Left kidney (tissue), 2 donors: ENCODE data around the gene C10orf62. TPM values are rescaled to one million over a fixed set of nuclear protein-coding genes. Genes with fewer than 3 reads are reported as not detected.
"Not testable (repeated sequence)": the region's sequence is repeated elsewhere in the genome, so short reads cannot be mapped to it uniquely, and the experiment has no call there.

Experiments
- DNase-seq: peaks from one replicate; pipeline ENCODE4 v3.0.0-alpha.2; 2013
- polyA plus RNA-seq: library from polyadenylated mRNA; unstranded; fragments of 120-200 nt; gene quantifications from one replicate; pipeline ENCODE4 v1.2.1, GENCODE V29; 2013; ENCODE audit not compliant: insufficient read length

Gene C10orf62
- polyA plus RNA-seq, 1 donor = 1.1 TPM

GRCh38 chr10:97564776-97565175 lies 24.7 kb upstream of the C10orf62 start:
- no peak for DNase-seq

DNA sequence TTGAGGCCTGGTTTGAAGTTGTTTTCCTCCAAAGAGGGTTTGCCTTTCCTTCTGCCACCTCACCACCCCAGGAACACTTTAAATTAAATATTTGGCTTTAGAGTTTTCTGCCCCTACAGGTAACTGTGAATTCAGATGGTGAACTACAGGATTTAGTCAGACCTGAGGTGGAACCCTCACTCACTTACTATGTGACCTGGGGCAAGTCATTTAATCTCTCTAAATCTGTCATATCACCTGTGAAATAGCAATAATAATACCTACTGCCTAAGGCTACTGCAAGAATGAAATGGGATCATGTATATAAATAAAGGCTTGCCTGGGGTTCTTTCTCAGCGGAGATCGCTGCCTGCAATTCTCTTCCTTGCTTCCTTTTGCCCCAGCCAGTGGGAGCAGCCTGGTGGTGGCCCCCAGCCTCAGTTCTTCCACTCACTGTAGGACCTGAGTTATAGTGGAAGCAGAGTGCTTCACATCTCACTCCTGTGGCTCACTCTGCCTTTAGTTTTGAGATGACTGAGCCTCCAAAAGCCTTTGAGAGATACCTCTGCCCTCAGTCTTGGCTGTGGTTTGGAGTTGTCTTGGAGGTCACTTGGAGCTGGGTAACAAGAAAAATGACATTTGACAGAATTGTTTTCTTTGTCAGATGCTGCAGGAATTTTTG lies 23.1 kb upstream of the C10orf62 start:
- no peak for DNase-seq

DNA sequence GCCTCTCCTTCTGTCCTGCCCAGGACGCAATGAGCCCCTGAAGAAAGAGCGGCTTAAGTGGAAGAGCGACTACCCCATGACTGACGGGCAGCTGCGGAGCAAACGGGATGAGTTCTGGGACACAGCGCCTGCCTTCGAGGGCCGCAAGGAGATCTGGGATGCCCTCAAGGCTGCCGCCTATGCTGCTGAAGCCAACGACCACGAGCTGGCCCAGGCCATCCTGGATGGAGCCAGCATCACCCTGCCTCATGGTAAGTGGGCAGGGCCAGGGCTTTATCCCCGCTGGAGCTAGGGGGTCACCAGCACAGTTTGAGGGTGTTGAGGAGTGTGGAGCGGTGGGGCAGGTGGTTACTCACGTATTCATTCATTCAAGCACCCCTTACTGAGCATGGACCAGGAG lies 21.6 kb upstream of the C10orf62 start:
- DNase-seq = no peak

DNA sequence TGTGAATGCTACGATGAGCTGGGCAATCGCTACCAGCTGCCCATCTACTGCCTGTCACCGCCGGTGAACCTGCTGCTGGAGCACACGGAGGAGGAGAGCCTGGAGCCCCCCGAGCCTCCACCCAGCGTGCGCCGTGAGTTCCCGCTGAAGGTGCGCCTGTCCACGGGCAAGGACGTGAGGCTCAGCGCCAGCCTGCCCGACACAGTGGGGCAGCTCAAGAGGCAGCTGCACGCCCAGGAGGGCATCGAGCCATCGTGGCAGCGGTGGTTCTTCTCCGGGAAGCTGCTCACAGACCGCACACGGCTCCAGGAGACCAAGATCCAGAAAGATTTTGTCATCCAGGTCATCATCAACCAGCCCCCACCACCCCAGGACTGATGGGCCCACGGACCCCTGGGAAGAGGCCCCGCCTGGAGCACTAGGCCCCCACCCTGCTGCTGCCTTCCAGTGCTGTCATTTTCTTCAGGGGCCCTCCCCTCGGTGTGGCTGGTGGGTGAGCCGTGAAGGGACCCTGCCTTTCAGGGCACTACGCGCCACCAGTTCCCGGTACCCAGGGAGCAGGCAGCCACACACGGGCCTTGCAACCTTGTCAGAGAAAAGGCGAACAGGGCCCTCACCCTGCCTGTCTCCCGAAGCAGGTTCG lies 19.3 kb upstream of the C10orf62 start:
- DNase-seq = no peak

DNA sequence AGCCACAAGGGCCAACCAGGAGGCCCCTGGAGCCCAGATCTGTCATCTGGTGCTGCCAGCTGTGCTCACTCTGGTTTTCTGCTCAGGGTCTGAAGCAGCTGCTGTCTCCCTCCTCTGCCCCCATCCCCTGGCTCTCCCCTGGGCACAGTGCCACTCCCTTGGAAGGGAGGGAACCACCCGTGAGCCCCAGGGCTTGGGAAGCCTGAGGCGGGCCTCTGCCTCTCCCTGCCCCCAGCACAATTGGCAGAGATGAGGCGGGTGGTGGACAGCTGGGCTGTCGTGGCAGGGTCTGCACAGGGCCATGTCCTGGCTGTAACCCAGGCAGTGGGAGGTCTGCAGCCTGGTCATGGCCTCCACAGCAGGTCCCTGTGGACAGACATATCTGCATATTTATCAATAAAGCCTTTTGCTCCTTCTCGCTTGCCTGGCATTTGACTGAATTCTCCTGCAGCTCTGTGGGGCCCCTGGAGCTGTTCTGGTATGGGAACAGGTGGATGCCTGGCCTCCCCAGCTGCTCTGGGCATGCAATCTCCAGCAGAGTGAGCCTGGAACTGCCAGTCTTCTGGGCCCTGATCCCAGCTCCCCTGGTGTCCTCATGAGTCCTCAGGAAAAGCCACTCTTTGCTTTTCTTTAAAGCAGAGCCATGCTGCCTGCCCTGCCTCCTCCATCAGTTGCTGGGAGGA lies 18.6 kb upstream of the C10orf62 start:
- no peak for DNase-seq

DNA sequence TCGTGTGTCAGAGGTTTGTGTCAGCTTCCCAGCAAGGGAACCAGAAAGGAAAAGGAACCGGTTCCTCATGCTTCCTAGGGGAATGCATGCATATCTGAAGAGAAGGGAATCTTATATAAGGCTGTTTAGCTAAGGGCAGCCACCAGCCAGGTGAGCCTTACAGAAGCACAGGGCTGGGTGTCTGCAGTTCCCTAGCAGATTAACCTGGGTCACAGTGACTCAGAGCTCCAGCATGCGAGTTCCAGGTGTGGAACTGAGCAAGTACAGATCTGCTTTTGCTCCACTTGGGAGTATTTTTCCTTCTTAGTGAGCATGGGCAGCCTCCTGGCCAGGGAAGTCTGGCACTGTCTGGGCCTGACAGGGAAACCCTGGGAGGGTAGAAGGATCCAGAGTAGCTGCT lies 17.9 kb upstream of the C10orf62 start:
- DNase-seq = no peak

DNA sequence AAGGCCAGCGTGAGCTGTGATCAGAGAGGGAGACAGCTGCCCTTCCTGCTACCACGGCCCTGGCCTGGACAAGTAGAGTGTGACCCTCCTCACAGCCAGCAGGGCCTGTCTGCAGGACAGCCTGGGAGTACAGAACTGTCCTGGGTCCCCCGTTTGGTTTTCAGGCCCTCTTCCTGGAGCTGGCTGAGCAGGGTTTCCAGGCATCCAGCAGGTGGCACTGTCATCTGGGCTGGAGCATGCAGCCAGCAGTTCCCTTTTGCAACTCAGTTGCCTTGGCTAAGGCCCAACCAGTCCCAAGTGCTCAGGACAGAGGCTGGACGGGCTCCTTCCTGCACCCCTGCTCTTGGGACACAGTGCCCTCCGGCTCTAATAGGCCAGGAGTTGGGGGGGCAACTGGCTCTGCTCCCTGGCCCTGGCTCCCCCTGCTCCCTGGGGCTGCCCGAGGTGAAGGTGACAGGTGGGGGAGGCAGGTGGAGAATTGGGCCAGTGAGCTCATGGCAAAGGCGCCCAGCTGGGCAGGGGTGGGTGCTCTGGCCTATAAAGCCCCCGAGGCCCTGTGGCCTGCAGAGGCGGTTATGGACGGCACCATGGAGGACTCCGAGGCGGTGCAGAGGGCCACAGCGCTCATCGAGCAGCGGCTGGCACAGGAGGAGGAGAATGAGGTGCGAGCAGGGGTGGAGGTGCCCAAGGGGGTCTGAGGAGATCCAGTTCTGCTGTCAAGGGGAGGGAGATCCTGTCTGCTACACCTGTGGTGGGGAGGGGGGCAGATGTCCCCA lies 17.1 kb upstream of the C10orf62 start, which contains the start of gene ANKRD2:
Gene ANKRD2, plus strand, starts transcription at position 566 of the 776 bp plus-strand sequence. Its CDS starts 10 bp downstream, at position 576.
- DNase-seq = peak; percentile 64

DNA sequence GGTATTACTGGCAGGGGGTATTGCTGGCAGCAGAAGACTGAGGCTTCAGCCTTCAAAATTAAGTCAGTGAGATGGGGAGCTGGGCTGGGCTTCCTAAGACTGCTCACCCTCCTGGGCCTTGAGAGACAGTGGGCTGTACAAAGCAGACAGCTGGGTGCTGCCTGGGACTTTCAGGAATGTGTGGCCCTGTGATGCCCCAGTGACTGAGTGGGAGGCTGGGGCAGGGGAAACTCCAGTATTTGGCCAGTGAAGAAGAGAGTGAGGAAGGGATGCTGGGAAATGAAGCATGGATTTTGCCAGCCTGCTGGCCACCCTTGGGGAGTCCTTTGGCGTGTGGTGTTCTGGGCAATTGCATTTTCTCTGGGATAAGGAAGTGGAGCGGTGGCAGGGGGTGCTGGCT lies 16.5 kb upstream of the C10orf62 start:
- no peak for DNase-seq

GRCh38 chr10:97573672-97574071 lies 15.8 kb upstream of the C10orf62 start:
- DNase-seq = no peak

- DNase-seq = peak; percentile 72
These were observed 15.0 kb upstream of the C10orf62 start for GRCh38 chr10:97574374-97575126.

- no peak for DNase-seq
These were observed 14.3 kb upstream of the C10orf62 start for GRCh38 chr10:97575127-97575668.

DNA sequence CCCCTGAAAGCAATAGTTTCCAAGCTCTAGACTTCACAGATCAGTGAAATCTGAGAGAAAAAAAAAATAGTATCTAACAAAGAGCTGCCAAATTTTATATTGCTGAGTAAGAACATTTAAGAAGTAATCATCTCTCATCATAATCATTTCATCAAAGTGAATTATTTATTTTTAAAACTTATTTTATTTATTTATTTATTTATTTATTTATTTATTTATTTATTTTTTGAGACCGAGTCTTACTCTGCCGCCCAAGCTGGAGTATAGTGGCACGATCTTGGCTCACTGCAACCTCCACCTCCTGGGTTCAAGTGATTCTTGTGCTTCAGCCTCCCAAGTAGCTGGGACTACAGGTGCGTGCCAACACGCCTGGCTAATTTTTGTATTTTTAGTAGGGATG lies 13.0 kb upstream of the C10orf62 start:
- DNase-seq = not testable (repeated sequence)

GRCh38 chr10:97577701-97578100 lies 11.8 kb upstream of the C10orf62 start:
- no peak for DNase-seq

- no peak for DNase-seq
These were observed 11.2 kb upstream of the C10orf62 start for GRCh38 chr10:97578171-97578844.

DNA sequence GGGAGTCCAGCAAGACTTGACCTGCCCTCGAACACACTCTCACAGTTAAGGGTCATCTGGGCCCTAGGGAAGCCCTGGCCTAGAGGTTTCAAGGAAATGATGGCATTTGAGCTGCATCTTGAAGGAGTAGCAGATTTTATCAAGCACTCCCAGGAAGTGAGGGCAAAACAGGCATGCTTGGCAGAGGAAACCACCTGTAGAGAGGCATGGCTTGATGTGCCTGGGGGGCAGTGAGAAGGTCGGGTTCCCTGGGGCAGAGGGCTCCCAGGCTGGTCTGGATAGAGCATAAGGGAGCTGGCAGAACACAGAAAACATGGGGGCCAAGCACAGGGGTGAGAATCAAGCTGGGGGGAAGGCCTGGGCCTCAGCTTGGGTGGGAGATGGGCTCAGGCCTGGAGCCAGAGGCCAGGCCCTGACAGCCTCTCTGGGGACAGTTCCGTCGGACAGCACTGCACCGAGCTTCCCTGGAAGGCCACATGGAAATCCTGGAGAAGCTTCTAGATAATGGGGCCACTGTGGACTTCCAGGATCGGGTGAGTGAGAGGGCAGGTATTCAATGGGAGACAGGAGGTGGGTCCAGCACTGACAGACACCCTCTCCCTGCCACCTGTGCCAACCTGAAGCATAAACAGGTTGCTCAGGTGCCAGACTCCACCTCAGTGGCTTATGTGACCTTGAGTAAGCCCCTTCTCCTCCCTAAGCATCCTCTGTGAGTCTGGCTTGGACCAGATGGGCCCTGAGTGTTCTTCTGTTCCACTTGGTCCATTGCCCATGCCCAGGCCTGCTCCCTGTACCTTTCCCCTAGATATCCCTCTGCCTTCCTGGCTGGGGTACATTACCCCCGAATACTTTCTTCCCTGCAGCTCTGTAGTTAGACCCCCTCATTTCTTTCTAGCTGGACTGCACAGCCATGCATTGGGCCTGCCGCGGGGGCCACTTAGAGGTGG lies 8.8 kb upstream of the C10orf62 start:
- no peak for DNase-seq

- DNase-seq = no peak
These were observed 7.4 kb upstream of the C10orf62 start for GRCh38 chr10:97582169-97582568.

GRCh38 chr10:97583476-97583875 lies 6.0 kb upstream of the C10orf62 start:
- no peak for DNase-seq

GRCh38 chr10:97584060-97584797 lies 5.3 kb upstream of the C10orf62 start, which contains the start of gene HOGA1:
Gene HOGA1, plus strand, starts transcription at chr10:97584389. Its CDS starts 315 bp downstream, at chr10:97584704.
- DNase-seq = peak; percentile 52
